Umbilical cord (tissue), 2 donors: ENCODE measurements around the gene ADARB1. TPM values are rescaled to one million over a fixed set of nuclear protein-coding genes. Genes with fewer than 3 reads are reported as not detected.

Source experiments
- DNase-seq: peaks from one replicate; pipeline ENCODE4 v3.0.0-alpha.2; 2015; ENCODE audit warnings: low spot score
- total RNA-seq: library from RNA; depleted of rRNA; stranded (reverse); fragments of >200 nt; gene quantifications from one replicate; pipeline ENCODE4 v1.2.3, GENCODE V29; 2014; ENCODE audit warnings: low replicate concordance; ENCODE audit not compliant: insufficient read depth

The ADARB1 gene
- total RNA-seq, 1 donor from 2014 or later, result 108 TPM

DNA sequence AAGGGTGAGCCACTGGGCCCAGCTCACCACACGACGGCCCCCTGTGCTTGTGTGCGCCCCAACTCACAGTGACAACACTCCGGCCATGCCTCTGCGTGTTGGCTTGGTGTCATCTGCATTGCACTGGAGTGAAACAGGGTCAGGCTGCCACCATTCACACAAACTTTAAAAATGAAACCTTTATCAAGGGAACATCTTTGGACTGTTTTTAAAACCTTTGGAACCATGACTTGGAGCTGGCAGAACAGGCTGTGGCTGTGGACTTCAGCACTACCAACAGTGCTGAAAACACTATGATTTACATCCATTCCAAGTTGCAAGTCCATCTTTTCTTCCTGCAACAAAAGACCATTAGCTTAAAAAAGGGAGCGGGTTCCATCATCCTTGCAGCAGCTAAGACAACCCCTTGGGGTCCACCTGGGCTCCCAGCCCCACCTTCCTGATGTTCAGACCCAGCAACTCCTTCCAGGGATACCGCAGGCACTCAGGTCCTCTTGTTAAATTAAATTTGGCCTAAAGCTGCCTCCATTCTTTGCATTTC lies 187.7 kb downstream of the ADARB1 start:
- no peak for DNase-seq

DNA sequence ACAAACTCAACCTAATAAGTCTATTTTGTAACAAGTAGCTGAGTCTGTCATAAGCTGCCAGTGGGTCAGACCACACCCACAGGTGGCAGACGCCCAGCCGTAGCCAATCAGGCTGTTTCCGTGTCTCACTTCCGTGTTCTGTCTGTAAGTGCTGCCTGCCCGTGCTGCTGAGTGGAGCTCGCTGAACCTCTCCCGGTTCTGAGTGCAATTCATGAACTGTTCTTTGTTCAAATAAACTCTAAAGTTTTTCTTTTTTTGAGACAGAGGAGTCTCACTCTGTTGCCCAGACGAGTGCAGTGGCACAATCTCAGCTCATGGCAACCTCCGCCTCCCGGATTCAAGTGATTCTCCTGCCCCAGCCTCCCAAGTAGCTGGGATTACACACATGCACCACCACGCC lies 188.2 kb downstream of the ADARB1 start:
- DNase-seq, result no peak

DNA sequence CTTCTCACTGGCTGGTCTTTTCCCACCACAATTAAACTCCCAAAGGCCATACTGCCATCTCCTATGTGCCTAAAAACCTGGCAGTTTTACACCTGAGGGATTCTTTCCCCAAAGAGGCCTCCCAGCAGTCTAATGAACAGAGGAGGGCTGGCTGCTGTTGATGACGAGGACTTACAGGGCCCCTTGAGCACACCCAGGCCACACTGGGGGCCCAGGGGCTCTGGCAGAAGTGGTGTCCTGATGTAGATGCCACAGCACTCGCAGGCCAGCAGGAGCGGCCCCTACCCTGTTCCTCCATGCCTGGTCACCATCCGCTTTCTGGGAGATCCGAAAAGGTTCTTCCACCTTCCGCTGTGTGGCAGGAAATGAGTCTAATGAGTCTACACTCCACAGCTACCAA lies 189.2 kb downstream of the ADARB1 start:
- DNase-seq, result no peak

DNA sequence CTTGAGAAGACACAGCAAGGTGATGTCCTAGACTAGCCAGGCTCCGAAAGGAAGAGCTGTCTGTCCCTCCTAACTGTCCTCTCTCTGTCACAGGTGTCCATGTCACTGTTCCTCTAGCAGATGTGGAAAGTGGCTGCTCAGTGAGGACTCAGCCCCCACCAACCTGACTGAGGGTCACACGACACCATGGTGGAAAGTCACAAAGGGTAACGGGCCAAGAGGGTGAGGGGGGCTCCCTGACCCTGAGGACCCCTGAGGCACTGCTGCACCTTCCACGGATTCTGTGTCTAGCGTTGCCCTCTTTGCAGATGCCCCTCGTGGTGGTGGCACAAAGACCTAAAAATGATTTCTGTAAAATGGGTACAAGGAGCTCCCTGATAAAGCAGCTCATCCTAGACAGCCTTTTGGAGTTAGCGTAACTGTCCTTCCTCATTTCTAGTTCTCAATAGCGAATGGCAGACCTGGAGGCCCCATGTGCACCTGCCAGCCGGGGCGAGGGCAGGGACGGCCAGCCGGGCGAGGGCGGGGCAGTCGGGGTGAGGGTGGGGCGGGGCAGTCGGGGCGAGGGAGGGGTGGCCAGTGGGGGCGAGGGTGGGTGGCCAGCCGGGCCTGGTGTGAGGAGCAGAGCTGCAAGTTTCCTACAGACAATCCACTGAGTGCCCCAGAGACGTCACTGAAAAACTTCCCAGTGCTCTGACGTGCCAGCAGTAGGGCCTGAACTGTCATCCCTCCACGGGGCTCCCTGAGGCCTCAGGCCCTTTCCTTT lies 189.9 kb downstream of the ADARB1 start:
- no peak for DNase-seq

GRCh38 chr21:45264912-45265515 lies 190.6 kb downstream of the ADARB1 start:
- DNase-seq, result no peak

GRCh38 chr21:45265721-45266517 lies 191.5 kb downstream of the ADARB1 start:
- no peak for DNase-seq

- no peak for DNase-seq
Observed at GRCh38 chr21:45266518-45267389, 192.4 kb downstream of the ADARB1 start.

GRCh38 chr21:45267390-45267760 lies 193.0 kb downstream of the ADARB1 start:
- no peak for DNase-seq

DNA sequence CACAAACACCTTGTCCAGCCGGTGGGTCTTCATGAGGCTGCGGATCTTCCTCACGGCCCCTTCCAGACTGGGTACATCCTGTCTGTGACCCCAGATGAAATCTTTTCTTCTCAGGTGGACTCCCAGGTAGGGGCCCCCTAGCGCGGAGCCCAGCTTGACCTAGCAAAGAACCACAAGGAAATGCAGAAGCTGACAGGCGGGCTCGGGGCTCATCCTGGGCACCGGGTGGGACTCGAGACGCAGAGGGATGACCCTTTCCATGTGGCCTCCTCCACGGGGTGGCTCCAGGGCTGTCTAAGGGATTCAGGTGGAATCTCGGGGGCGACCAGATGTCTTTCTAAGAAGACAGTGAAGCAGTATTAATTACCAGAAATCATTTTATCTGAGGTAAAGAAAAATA lies 195.5 kb downstream of the ADARB1 start:
- no peak for DNase-seq

DNA sequence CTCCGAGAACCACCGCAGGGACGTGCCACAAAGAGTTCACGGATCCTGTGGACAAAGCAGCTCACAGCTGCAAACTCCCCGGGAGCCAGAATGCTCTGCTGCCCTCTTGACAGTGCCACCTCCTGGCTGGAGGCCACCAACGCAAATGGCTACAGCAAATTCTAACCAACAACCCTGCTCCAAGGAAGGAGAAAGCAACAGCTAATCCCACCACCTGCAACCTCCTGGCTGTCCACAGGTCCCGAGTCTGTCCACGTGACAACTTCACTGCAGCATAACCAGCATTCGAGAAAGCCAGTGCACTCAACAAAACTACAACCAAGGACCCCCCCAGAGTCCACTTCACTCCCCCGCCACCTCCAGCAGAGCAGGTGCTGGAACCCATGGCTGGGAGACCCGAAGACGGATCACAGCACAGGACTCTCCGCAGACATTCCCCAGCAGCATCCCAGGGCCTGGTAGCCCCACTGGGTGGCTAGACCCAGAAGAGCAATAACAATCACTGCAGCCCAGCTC lies 196.0 kb downstream of the ADARB1 start:
- no peak for DNase-seq

Other genes with a start within 250 kb of the ADARB1 start
- gene PTTG1IP, start 200.9 kb upstream of the ADARB1 start, total RNA-seq, result 347 TPM
- 56.8 TPM for gene ITGB2, start 153.7 kb upstream of the ADARB1 start, total RNA-seq
- gene SLX9, start 134.6 kb upstream of the ADARB1 start, total RNA-seq, result 32.0 TPM
- 47.9 TPM for gene POFUT2, start 213.3 kb downstream of the ADARB1 start, total RNA-seq